Heart left ventricle (tissue), 16 donors: ENCODE data around the gene ENOX2. TPM values are rescaled to one million over a fixed set of nuclear protein-coding genes. Genes with fewer than 3 reads are reported as not detected.

Experiments
- ATAC-seq, 4 donors: fragments of 200-7000 bp; cut with Tn5 transposase; one replicate each; pipeline ENCODE4 v1.9.1; 2020 to 2022; ENCODE audit warnings: moderate library complexity in 4 of 4, mild to moderate bottlenecking in 3 of 4, moderate number of reproducible peaks in 1 of 4
- DNase-seq, 5 donors: peaks; one replicate each; pipeline ENCODE4 v3.0.0-alpha.2; 2020
- H3K27ac ChIP-seq, 12 donors: fragments of 200-600 bp; sonication (generic) in 4 of 12; one replicate each; pipeline versions ENCODE4 v1.5.0 to v1.8.0; 2016 to 2022; ENCODE audit warnings: mild to moderate bottlenecking in 2 of 12
- H3K27me3 ChIP-seq, 9 donors: fragments of 200-600 bp; sonication (generic) in 2 of 9; one replicate each; pipeline versions ENCODE4 v1.5.1 to v1.8.0; 2016 to 2022; ENCODE audit warnings: mild to moderate bottlenecking in 3 of 9
- H3K36me3 ChIP-seq, 9 donors: fragments of 200-600 bp; sonication (generic) in 2 of 9; one replicate each; pipeline versions ENCODE4 v1.5.0 to v1.8.0; 2018 to 2022; ENCODE audit warnings: mild to moderate bottlenecking in 2 of 9
- H3K4me1 ChIP-seq, 12 donors: fragments of 200-600 bp; sonication (generic) in 4 of 12; one replicate each; pipeline versions ENCODE4 v1.5.0 to v1.8.0; 2016 to 2022; ENCODE audit warnings: mild to moderate bottlenecking in 3 of 12
- H3K4me3 ChIP-seq, 12 donors: fragments of 200-600 bp; sonication (generic) in 4 of 12; one replicate each; pipeline versions ENCODE4 v1.5.0 to v1.8.0; 2017 to 2022; ENCODE audit warnings: mild to moderate bottlenecking in 9 of 12, moderate library complexity in 4 of 12
- H3K9me3 ChIP-seq, 12 donors: fragments of 200-600 bp; sonication (generic) in 4 of 12; one replicate each; pipeline versions ENCODE4 v1.5.0 to v1.8.0; 2016 to 2022; ENCODE audit warnings: mild to moderate bottlenecking in 1 of 12
- CTCF ChIP-seq, 12 donors: fragments of 200-600 bp; sonication (generic) in 4 of 12; IDR thresholded peaks; one replicate each; pipeline versions ENCODE4 v1.5.0 to v1.8.0; 2018 to 2022; ENCODE audit warnings: antibody characterized with exemption in 12 of 12, mild to moderate bottlenecking in 5 of 12
- POLR2A ChIP-seq, 2 donors: fragments of 450-650 bp; IDR thresholded peaks; one replicate each; pipeline ENCODE4 v1.6.1; 2017; ENCODE audit warnings: antibody characterized with exemption in 2 of 2, mild to moderate bottlenecking in 2 of 2, moderate library complexity in 2 of 2
- WGBS, 4 donors: extraction: QIAGEN DNeasy Blood & Tissue Kit in 2 of 4; methylation state at CpG; one replicate each; pipeline versions ENCODE4 v1.1.5 to v1.1.7; 2013 to 2018; 5-methylcytosine and 5-hydroxymethylcytosine counted together
- intact Hi-C, 10 donors: fragments of 100-400 bp; cut with DNase I; formaldehyde crosslinking; loops; one replicate each; pipeline versions ENCODE4 v1.11.1 to v1.14.2; 2022
- polyA plus RNA-seq, 2 donors: library from polyadenylated mRNA; stranded (reverse); fragments of 200-250 nt; gene quantifications; one replicate each; pipeline ENCODE4 v1.2.3, GENCODE V29; 2013
- total RNA-seq, 9 donors: library from RNA; depleted of rRNA in 2 of 9; stranded (reverse); fragments of >200 nt in 2 of 9; fragmentation: NEBNext Ultra II Directional in 3 of 9; extraction: Animal tissue kit (Norgen Biotek cat#: 25700) in 3 of 9; gene quantifications; one replicate each; pipeline versions ENCODE4 v1.1.0 to v1.2.4, GENCODE V29; 2016 to 2023
- donor health status: ischemic (EF 13 %, LVEDD 7.1; RV severe dilation, severe dysfunction).
- donor health status: healthy with polysubstance abuse.
- donor health status: DM: no; HTN: yes; CAD: no.
- donor health status: DM: no; HTN: no; CAD: no.
- donor health status: ischemic (EF 25% LVEDD 6.9; RV normal size, moderate dysfunction).
- donor health status: ischemic (EF 25% LVEDD 5.7; RV mildly dilated, moderate dysfunction).
- donor health status: healthy.
- donor health status: DM: yes; HTN: yes; CAD: no.
- donor health status: ischemic (EF 35%, LVEDD 5.7; RV mildly dilated, moderate dysfunction).
- donor health status: nonischemic (EF 11% LVEDD 7.7; RV severe dilation, severe dysfunction).
- donor health status: DM: yes; HTN: yes; CAD: no.
- donor health status: PGD.
- donor health status: ischemic (EF 29% LVEDD 5.4; RV normal size, mild dysfunction).
- donor health status: nonischemic (EF 23%, LVEDD 6.1; RV moderate dilation, normal function).

The ENOX2 gene
- total and polyA plus RNA-seq, 11 donors = 3.0 to 23.0 (median 17.4) TPM

- WGBS, 4 donors = 71 to 85% (median 77%) methylated on average over 2 of the region's 2 CpGs
- intact Hi-C loops = no loop called here
- no peak for DNase-seq
- Histone ChIP-seq H3K9me3 (no peaks in the 10 kb centered on the region), H3K36me3 (peaks cover 0 to 20% (median 0%) of the 10 kb centered on the region in 9 donors), H3K27ac (no peak overlapping the region), H3K27me3 (no peaks in the 10 kb centered on the region), H3K4me3 (no peak overlapping the region), H3K4me1 (no peaks in the 10 kb centered on the region)
- TF ChIP-seq POLR2A (IDR thresholded peaks at IDR 0.05) (no peak), CTCF (IDR thresholded peaks at IDR 0.05) (no peak)
- ATAC-seq = no peak
Observed at GRCh38 chrX:130628516-130628915, 274.5 kb downstream of the ENOX2 start.

- Histone ChIP-seq H3K4me3 (no peak overlapping the region), H3K4me1 (no peaks in the 10 kb centered on the region), H3K27ac (no peak overlapping the region), H3K36me3 (peaks cover 0 to 20% (median 0%) of the 10 kb centered on the region in 9 donors), H3K27me3 (no peaks in the 10 kb centered on the region), H3K9me3 (no peaks in the 10 kb centered on the region)
- ATAC-seq = no peak
- DNase-seq = no peak
- intact Hi-C loops = no loop called here
- TF ChIP-seq CTCF (IDR thresholded peaks at IDR 0.05) (no peak), POLR2A (IDR thresholded peaks at IDR 0.05) (no peak)
Observed at GRCh38 chrX:130626521-130626920, 276.5 kb downstream of the ENOX2 start.

GRCh38 chrX:130625386-130625785 lies 277.6 kb downstream of the ENOX2 start:
- DNase-seq (no peak), ATAC-seq (no peak)
- Histone ChIP-seq H3K27ac (no peak overlapping the region), H3K36me3 (peaks cover 0 to 14% (median 0%) of the 10 kb centered on the region in 9 donors), H3K9me3 (no peaks in the 10 kb centered on the region), H3K4me1 (no peaks in the 10 kb centered on the region), H3K27me3 (no peaks in the 10 kb centered on the region), H3K4me3 (no peak overlapping the region)
- intact Hi-C loops = no loop called here
- 73 to 94% (median 86%) methylated on average over 6 of the region's 6 CpGs for WGBS, 4 donors
- TF ChIP-seq CTCF (IDR thresholded peaks at IDR 0.05) = no peak
- TF ChIP-seq POLR2A (IDR thresholded peaks at IDR 0.05) = no peak

- Histone ChIP-seq H3K27ac (no peak overlapping the region), H3K27me3 (no peaks in the 10 kb centered on the region), H3K4me3 (no peak overlapping the region), H3K4me1 (no peaks in the 10 kb centered on the region), H3K36me3 (peaks cover 0 to 14% (median 0%) of the 10 kb centered on the region in 9 donors), H3K9me3 (no peaks in the 10 kb centered on the region)
- TF ChIP-seq POLR2A (IDR thresholded peaks at IDR 0.05) = no peak
- no peak for TF ChIP-seq CTCF (IDR thresholded peaks at IDR 0.05)
- intact Hi-C loops = no loop called here
- no peak for ATAC-seq
- WGBS, 4 donors = 69 to 78% (median 75%) methylated on average over 4 of the region's 4 CpGs
- no peak for DNase-seq
Observed at GRCh38 chrX:130623518-130623917, 279.5 kb downstream of the ENOX2 start.
